ENCODE data around the gene CFAP46. TPM values are rescaled to one million over a fixed set of nuclear protein-coding genes. Genes with fewer than 3 reads are reported as not detected.

CFAP46 gene
- total RNA-seq, 6 donors from 2014 or later, result 0.60 to 28.3 (median 8.0) TPM

- 84 to 93% methylated on average over 27 to 49 of the region's 52 CpGs for WGBS, 2 donors
- Histone ChIP-seq H3K9me3 (no peaks in the 10 kb centered on the region), H3K4me3 (no peak overlapping the region), H3K4me1 (no peaks in the 10 kb centered on the region), H3K27me3 (no peaks in the 10 kb centered on the region), H3K27ac (no peak overlapping the region), H3K36me3 (no peaks in the 10 kb centered on the region)
- no peak for ATAC-seq (ENCODE audit: low FRiP score in 2 of 2)
- TF ChIP-seq POLR2AphosphoS5 (IDR thresholded peaks at IDR 0.05), result no peak
- no peak for TF ChIP-seq POLR2A (IDR thresholded peaks at IDR 0.05)
- TF ChIP-seq CTCF (IDR thresholded peaks at IDR 0.05), result no peak
- no peak for TF ChIP-seq EP300 (IDR thresholded peaks at IDR 0.05)
- peak in 1 of 2 donors; percentile 76 for DNase-seq
These were observed 20.3 kb downstream of the CFAP46 start for GRCh38 chr10:132921818-132922807.

GRCh38 chr10:132921086-132921485 is 21.3 kb downstream of the CFAP46 start:
- no peaks in the 10 kb centered on the region for H3K27me3 ChIP-seq
- no peak overlapping the region for H3K27ac ChIP-seq
- peak in 1 of 2 donors; percentile 1 for ATAC-seq (ENCODE audit: low FRiP score in 2 of 2)
- H3K4me1 ChIP-seq, result no peaks in the 10 kb centered on the region
- DNase-seq, result peak in 1 of 2 donors; percentile 77
- no peak overlapping the region for H3K4me3 ChIP-seq
- TF ChIP-seq POLR2A (IDR thresholded peaks at IDR 0.05), result no peak
- no peak for TF ChIP-seq CTCF (IDR thresholded peaks at IDR 0.05)
- no peak for TF ChIP-seq EP300 (IDR thresholded peaks at IDR 0.05)
- no peak for TF ChIP-seq POLR2AphosphoS5 (IDR thresholded peaks at IDR 0.05)
- 81% methylated on average over 7 of the region's 18 CpGs; no CpG with 5 or more reads in 1 of the 2 donors for WGBS, 2 donors
- no peaks in the 10 kb centered on the region for H3K36me3 ChIP-seq
- H3K9me3 ChIP-seq, result no peaks in the 10 kb centered on the region

- no peak for ATAC-seq (ENCODE audit: low FRiP score in 2 of 2)
These were observed 22.1 kb downstream of the CFAP46 start for GRCh38 chr10:132920101-132920925.

More at GRCh38 chr10:132920101-132920925, 22.1 kb downstream of the CFAP46 start:
- H3K36me3 ChIP-seq, result no peaks in the 10 kb centered on the region
- no peak overlapping the region for H3K4me3 ChIP-seq
- H3K9me3 ChIP-seq, result no peaks in the 10 kb centered on the region
- no peaks in the 10 kb centered on the region for H3K27me3 ChIP-seq
- H3K27ac ChIP-seq, result no peak overlapping the region
- no peaks in the 10 kb centered on the region for H3K4me1 ChIP-seq
- DNase-seq, result peak in 1 of 2 donors; percentile 83
- WGBS, 2 donors, result 80 to 87% methylated on average over 26 to 31 of the region's 38 CpGs
- no peak for TF ChIP-seq POLR2A (IDR thresholded peaks at IDR 0.05)
- TF ChIP-seq EP300 (IDR thresholded peaks at IDR 0.05), result no peak
- no peak for TF ChIP-seq POLR2AphosphoS5 (IDR thresholded peaks at IDR 0.05)
- TF ChIP-seq CTCF (IDR thresholded peaks at IDR 0.05), result no peak

Data from upper lobe of left lung (tissue), 6 donors.